A673 (cell line): Measurements from ENCODE around the gene HTR6.

Experiments
- EZH2 ChIP-seq: fragments of 200-600 bp; sonication (generic); IDR thresholded peaks from 2 replicates; pipeline ENCODE4 v1.6.1; 2017; ENCODE audit warnings: borderline replicate concordance, low read depth, mild to moderate bottlenecking, mixed read lengths, antibody characterized with exemption, low read length; ENCODE audit not compliant: poor library complexity, severe bottlenecking
- TF ChIP-seq, protein P1 (sequence below): fragments of 300-800, 200-600 bp; sonication (generic); conservative IDR thresholded peaks from 2 replicates; pipeline ENCODE4 v1.5.1; 2017; ENCODE audit warnings: low read depth, mild to moderate bottlenecking, antibody characterized with exemption, low read length, moderate library complexity, mixed read lengths

DNA sequence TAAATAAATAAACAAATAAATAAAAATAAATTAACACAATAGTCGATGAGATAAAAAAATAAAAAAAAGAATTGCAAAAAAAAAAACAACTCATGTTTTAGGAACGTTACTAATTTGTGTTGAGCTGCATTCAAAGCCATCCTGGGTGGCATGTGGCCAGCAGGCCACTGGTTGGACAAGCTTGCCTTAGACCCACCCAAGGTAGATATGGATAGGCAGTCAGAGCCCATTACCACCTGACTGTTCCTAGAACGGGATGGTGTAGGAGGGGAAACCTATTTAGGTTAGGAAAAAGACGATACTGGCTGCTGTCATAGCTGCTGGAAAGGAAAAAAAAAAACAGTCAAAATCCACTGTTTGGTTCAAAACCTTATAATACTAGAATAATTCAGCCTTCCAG is 40.8 kb downstream of the HTR6 start:
- TF ChIP-seq, protein P1, sequence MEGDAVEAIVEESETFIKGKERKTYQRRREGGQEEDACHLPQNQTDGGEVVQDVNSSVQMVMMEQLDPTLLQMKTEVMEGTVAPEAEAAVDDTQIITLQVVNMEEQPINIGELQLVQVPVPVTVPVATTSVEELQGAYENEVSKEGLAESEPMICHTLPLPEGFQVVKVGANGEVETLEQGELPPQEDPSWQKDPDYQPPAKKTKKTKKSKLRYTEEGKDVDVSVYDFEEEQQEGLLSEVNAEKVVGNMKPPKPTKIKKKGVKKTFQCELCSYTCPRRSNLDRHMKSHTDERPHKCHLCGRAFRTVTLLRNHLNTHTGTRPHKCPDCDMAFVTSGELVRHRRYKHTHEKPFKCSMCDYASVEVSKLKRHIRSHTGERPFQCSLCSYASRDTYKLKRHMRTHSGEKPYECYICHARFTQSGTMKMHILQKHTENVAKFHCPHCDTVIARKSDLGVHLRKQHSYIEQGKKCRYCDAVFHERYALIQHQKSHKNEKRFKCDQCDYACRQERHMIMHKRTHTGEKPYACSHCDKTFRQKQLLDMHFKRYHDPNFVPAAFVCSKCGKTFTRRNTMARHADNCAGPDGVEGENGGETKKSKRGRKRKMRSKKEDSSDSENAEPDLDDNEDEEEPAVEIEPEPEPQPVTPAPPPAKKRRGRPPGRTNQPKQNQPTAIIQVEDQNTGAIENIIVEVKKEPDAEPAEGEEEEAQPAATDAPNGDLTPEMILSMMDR = no peak
- TF ChIP-seq EZH2 = no peak
